ENCODE measurements around the gene CCDC13. TPM values are rescaled to one million over a fixed set of nuclear protein-coding genes. Genes with fewer than 3 reads are reported as not detected.

Gene CCDC13
- total and polyA plus RNA-seq, 2 donors (not counting 3 experiments of a cell fraction or from before 2014, with no cell fraction given): 0.36 to 0.82 TPM

DNA sequence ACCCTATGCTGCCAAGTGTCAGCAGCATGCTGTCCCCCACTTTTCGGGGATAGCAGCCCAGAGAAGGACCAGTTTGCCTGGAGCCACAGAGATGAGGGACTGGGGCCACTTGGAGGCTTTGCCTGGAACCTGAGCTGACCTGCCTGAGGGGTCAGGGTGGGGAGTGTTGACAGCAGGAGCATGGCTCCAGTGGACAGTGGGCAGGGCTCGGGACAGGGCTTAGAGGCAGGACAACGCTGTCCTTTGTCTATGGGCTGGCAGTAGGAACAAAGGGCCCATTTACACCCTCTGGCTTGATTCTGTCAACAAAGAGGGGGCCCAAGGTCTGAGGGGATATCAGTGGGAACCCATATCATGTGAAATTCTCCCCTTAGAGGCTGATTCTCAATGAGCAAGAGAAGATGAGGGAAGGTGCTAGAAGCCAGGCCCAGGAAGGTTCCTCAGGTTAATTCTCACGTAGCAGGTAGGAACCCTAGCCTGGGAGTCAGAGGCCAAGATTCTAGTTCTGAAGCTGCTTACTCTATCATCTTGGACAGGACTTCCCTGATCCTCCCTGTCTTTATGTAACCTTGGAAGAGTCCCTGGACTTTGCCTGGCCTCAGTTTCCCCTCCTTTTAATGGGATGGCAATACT is 40.7 kb downstream of the CCDC13 start:
- no TSS peak for BruUV-seq (replicated peaks)

More for the DNA sequence above, 40.7 kb downstream of the CCDC13 start:
- TF ChIP-seq JUN (IDR thresholded peaks at IDR 0.05; ENCODE audit: borderline replicate concordance, insufficient read depth, insufficient read length, low read depth) (no peak), POLR2A (IDR thresholded peaks at IDR 0.05; ENCODE audit: low read depth, low read length) (no peak), EZH2 (IDR thresholded peaks at IDR 0.05; ENCODE audit: borderline replicate concordance, low read depth, low read length, severe bottlenecking) (no peak), GATA2 (IDR thresholded peaks at IDR 0.05; ENCODE audit: insufficient read depth, insufficient read length, low read depth, low read length) (no peak), MYC (IDR thresholded peaks at IDR 0.05; ENCODE audit: low read depth, low read length) (no peak), FOS (IDR thresholded peaks at IDR 0.05; ENCODE audit: borderline replicate concordance, insufficient read depth, low read length) (no peak), POLR2AphosphoS5 (IDR thresholded peaks at IDR 0.05; ENCODE audit: insufficient read depth, low read depth, low read length) (no peak)
- TF ChIP-seq, protein P1, sequence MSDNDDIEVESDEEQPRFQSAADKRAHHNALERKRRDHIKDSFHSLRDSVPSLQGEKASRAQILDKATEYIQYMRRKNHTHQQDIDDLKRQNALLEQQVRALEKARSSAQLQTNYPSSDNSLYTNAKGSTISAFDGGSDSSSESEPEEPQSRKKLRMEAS (IDR thresholded peaks at IDR 0.05; ENCODE audit: insufficient read depth, insufficient read length): no peak
- TF ChIP-seq, protein P2, sequence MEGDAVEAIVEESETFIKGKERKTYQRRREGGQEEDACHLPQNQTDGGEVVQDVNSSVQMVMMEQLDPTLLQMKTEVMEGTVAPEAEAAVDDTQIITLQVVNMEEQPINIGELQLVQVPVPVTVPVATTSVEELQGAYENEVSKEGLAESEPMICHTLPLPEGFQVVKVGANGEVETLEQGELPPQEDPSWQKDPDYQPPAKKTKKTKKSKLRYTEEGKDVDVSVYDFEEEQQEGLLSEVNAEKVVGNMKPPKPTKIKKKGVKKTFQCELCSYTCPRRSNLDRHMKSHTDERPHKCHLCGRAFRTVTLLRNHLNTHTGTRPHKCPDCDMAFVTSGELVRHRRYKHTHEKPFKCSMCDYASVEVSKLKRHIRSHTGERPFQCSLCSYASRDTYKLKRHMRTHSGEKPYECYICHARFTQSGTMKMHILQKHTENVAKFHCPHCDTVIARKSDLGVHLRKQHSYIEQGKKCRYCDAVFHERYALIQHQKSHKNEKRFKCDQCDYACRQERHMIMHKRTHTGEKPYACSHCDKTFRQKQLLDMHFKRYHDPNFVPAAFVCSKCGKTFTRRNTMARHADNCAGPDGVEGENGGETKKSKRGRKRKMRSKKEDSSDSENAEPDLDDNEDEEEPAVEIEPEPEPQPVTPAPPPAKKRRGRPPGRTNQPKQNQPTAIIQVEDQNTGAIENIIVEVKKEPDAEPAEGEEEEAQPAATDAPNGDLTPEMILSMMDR (IDR thresholded peaks at IDR 0.05; ENCODE audit: extremely low read depth in 1 of 2, insufficient read depth in 1 of 2, low read depth in 1 of 2, low read length in 2 of 2): no peak
- no peaks in the 10 kb centered on the region for H3K9me3 ChIP-seq (replicated peaks; ENCODE audit: control insufficient read depth, insufficient read depth, low read length)
- H3K27ac ChIP-seq (ENCODE audit: insufficient read depth, low read depth, low read length): no peak overlapping the region
- H4K20me1 ChIP-seq (replicated peaks; ENCODE audit: control insufficient read depth, extremely low read depth, insufficient read depth, low read length): no peaks in the 10 kb centered on the region
- dilution Hi-C loops (cut with MboI; ENCODE audit: extremely low pct_ligation_motif_present, low sequenced_read_pairs): no loop called here
- H3K4me3 ChIP-seq (replicated peaks in 1 of 3; ENCODE audit: insufficient read depth in 1 of 3, low read depth in 1 of 3, low read length in 3 of 3): no peak overlapping the region
- no peak overlapping the region for H2AFZ ChIP-seq (ENCODE audit: low read depth, low read length)
- peaks cover 4 to 5% of the 10 kb centered on the region in 2 experiments for H3K27me3 ChIP-seq (ENCODE audit: control insufficient read depth in 2 of 2, insufficient read depth in 2 of 2, low read length in 2 of 2)
- intact Hi-C loops (cut with micrococcal nuclease): no loop called here
- no peak for FAIRE-seq
- no peak for DNase-seq (ENCODE audit: low read depth, low spot score)
- no peak overlapping the region for H3K9ac ChIP-seq (replicated peaks; ENCODE audit: extremely low read depth, insufficient read depth, low read length)
- H3K9me1 ChIP-seq (replicated peaks; ENCODE audit: control insufficient read depth, extremely low read depth, insufficient read depth, low read length): no peaks in the 10 kb centered on the region
- POLR2A ChIA-PET: no interaction called here
- no peaks in the 10 kb centered on the region for H3K4me1 ChIP-seq (ENCODE audit: control insufficient read depth, extremely low read depth, insufficient read depth, low read length)
- CTCF ChIA-PET: no interaction called here
- no peaks in the 10 kb centered on the region for H3K36me3 ChIP-seq (ENCODE audit: control insufficient read depth in 2 of 2, extremely low read depth in 1 of 2, insufficient read depth in 2 of 2, low read length in 2 of 2)
- H3K79me2 ChIP-seq (ENCODE audit: control insufficient read depth, insufficient read depth, low read length): no peaks in the 10 kb centered on the region
- no peak overlapping the region for H3K4me2 ChIP-seq (ENCODE audit: insufficient read depth, low read length)

All from endothelial cell of umbilical vein (primary cell).